Panc1 (cell line): ENCODE data around the gene ST3GAL5. TPM values are rescaled to one million over a fixed set of nuclear protein-coding genes. Genes with fewer than 3 reads are reported as not detected.

Source experiments
- ATAC-seq: fragments of 200-7000 bp; cut with Tn5 transposase; 2 replicates; pipeline ENCODE4 v1.9.1; 2020; ENCODE audit warnings: mild to moderate bottlenecking, moderate library complexity
- BruUV-seq: library from RNA; stranded (reverse); fragments of 400-500 nt; replicated peaks from 2 replicates; lab custom pipeline; 2021; lab: Mats Ljungman, UMichigan
- CTCF ChIA-PET: fragments of 300-600 bp; sonication (Branson Sonifier 250); formaldehyde crosslinking; loops from one replicate; lab custom pipeline; 2022; ENCODE audit warnings: antibody characterized with exemption; lab: Charles Lee
- POLR2A ChIA-PET: fragments of 300-600 bp; sonication (Branson Sonifier 250); formaldehyde crosslinking; loops from one replicate; lab custom pipeline; 2022; ENCODE audit warnings: antibody characterized with exemption; lab: Charles Lee
- DNase-seq: peaks from one replicate; pipeline ENCODE4 v3.0.0-alpha.2; 2010; ENCODE audit warnings: low read depth, low spot score
- H3K27ac ChIP-seq: 2 replicates; pipeline ENCODE4 v1.5.1; 2011; ENCODE audit warnings: mild to moderate bottlenecking, low read length, inconsistent platforms
- H3K27me3 ChIP-seq: fragments of 200-500 bp; sonication (Bioruptor generic); 2 replicates; pipeline ENCODE4 v1.6.0; 2014; ENCODE audit warnings: low read length, inconsistent platforms; ENCODE audit not compliant: control insufficient read depth, insufficient read depth
- H3K36me3 ChIP-seq: fragments of 200-500 bp; sonication (Bioruptor generic); 2 replicates; pipeline ENCODE4 v1.5.1; 2014; ENCODE audit warnings: inconsistent platforms, mild to moderate bottlenecking, low read length, moderate library complexity; ENCODE audit not compliant: control insufficient read depth, insufficient read depth
- H3K4me1 ChIP-seq: 2 replicates; pipeline ENCODE4 v1.5.1; 2011; ENCODE audit warnings: inconsistent platforms, mild to moderate bottlenecking, low read length, moderate library complexity; ENCODE audit not compliant: control insufficient read depth, insufficient read depth
- H3K4me3 ChIP-seq, 2 experiments: 2 replicates each; pipeline ENCODE4 v1.5.1; 2011 to 2012; ENCODE audit warnings: low read depth in 2 of 2, low read length in 2 of 2, mild to moderate bottlenecking in 2 of 2, inconsistent platforms in 1 of 2, moderate library complexity in 1 of 2
- H3K9me3 ChIP-seq: fragments of 200-500 bp; sonication (Bioruptor generic); 2 replicates; pipeline ENCODE4 v1.5.1; 2014; ENCODE audit warnings: low read depth, mild to moderate bottlenecking, inconsistent platforms, low read length, moderate library complexity; ENCODE audit not compliant: control insufficient read depth, insufficient read depth
- CTCF ChIP-seq: fragments of 450-650 bp; IDR thresholded peaks from 2 replicates; pipeline ENCODE4 v1.5.1; 2017; ENCODE audit warnings: mild to moderate bottlenecking
- POLR2AphosphoS5 ChIP-seq: IDR thresholded peaks from 2 replicates; pipeline ENCODE4 v1.6.1; 2012; ENCODE audit warnings: mild to moderate bottlenecking, low read depth, low read length, moderate library complexity
- REST ChIP-seq, 2 experiments: IDR thresholded peaks; 2 replicates each; pipeline ENCODE4 v1.6.1; 2011 to 2012; ENCODE audit warnings: low read depth in 2 of 2, control low read depth in 1 of 2, low read length in 1 of 2, mild to moderate bottlenecking in 1 of 2, moderate library complexity in 1 of 2; ENCODE audit not compliant: insufficient read depth in 1 of 2
- SIN3A ChIP-seq: IDR thresholded peaks from 2 replicates; pipeline ENCODE4 v1.6.1; 2012; ENCODE audit warnings: low read depth, mild to moderate bottlenecking, low read length, moderate library complexity, borderline replicate concordance; ENCODE audit not compliant: insufficient read depth
- TCF7L2 ChIP-seq: IDR thresholded peaks from 2 replicates; pipeline ENCODE4 v1.6.1; 2011; ENCODE audit warnings: mild to moderate bottlenecking, low read depth, low read length, inconsistent platforms
- in situ Hi-C: cut with HindIII; loops from 2 replicates; pipeline ENCODE4 v1.10.0; 2016; ENCODE audit warnings: low sequenced_read_pairs, low pct_unique_long_range_greater_than_20kb
- intact Hi-C: fragments of 100-400 bp; cut with micrococcal nuclease; formaldehyde crosslinking; loops from one replicate; pipeline ENCODE4 v1.10.0; 2022; ENCODE audit not compliant: unreplicated experiment
- total RNA-seq: library from RNA; stranded (reverse); gene quantifications from one replicate; pipeline ENCODE4 v1.2.1, GENCODE V29; 2021; ENCODE audit not compliant: unreplicated experiment

Gene ST3GAL5
- total RNA-seq, 1 experiment from 2014 or later: 5.0 TPM

GRCh38 chr2:85801871-85802270 is 86.9 kb downstream of the ST3GAL5 start:
- ATAC-seq (no peak), DNase-seq (no peak)
- TF ChIP-seq TCF7L2: no peak
- no peak for TF ChIP-seq REST (IDR thresholded peaks at IDR 0.05; ENCODE audit: insufficient read depth in 1 of 2, low read depth in 2 of 2, low read length in 1 of 2)
- TF ChIP-seq POLR2AphosphoS5: no peak
- no peak for TF ChIP-seq SIN3A
- no peak for TF ChIP-seq CTCF
- in situ Hi-C loops: no loop called here
- BruUV-seq: no TSS peak
- Histone ChIP-seq H3K27me3 (no peaks in the 10 kb centered on the region), H3K27ac (no peak overlapping the region), H3K4me3 (no peak overlapping the region), H3K9me3 (no peaks in the 10 kb centered on the region), H3K4me1 (no peaks in the 10 kb centered on the region), H3K36me3 (no peaks in the 10 kb centered on the region)
- ChIA-PET POLR2A (no interaction called here), CTCF (interaction anchor here (0.6 to 0.8 kb wide), 2 partner anchors 73 to 98 kb away, joined by 3 to 4 read pairs; no protein-coding TSS in a partner anchor)
- intact Hi-C loops: no loop called here

GRCh38 chr2:85800586-85800985 is 88.2 kb downstream of the ST3GAL5 start:
- Histone ChIP-seq H3K9me3 (no peaks in the 10 kb centered on the region), H3K4me1 (no peaks in the 10 kb centered on the region), H3K4me3 (no peak overlapping the region), H3K36me3 (no peaks in the 10 kb centered on the region), H3K27me3 (no peaks in the 10 kb centered on the region), H3K27ac (no peak overlapping the region)
- ATAC-seq: no peak
- DNase-seq: no peak
- ChIA-PET CTCF (no interaction called here), POLR2A (no interaction called here)
- no TSS peak for BruUV-seq
- intact Hi-C loops: no loop called here
- in situ Hi-C loops: no loop called here
- TF ChIP-seq CTCF (no peak), POLR2AphosphoS5 (no peak), REST (IDR thresholded peaks at IDR 0.05; ENCODE audit: insufficient read depth in 1 of 2, low read depth in 2 of 2, low read length in 1 of 2) (no peak), TCF7L2 (no peak), SIN3A (no peak)
